Panc1 (cell line): ENCODE measurements around the gene FUBP1. TPM values are rescaled to one million over a fixed set of nuclear protein-coding genes. Genes with fewer than 3 reads are reported as not detected.

ENCODE experiments used
- ATAC-seq: fragments of 200-7000 bp; cut with Tn5 transposase; 2 replicates; pipeline ENCODE4 v1.9.1; 2020; ENCODE audit warnings: mild to moderate bottlenecking, moderate library complexity
- BruUV-seq: library from RNA; stranded (reverse); fragments of 400-500 nt; replicated peaks from 2 replicates; lab custom pipeline; 2021; lab: Mats Ljungman, UMichigan
- CTCF ChIA-PET: fragments of 300-600 bp; sonication (Branson Sonifier 250); formaldehyde crosslinking; loops from one replicate; lab custom pipeline; 2022; ENCODE audit warnings: antibody characterized with exemption; lab: Charles Lee
- POLR2A ChIA-PET: fragments of 300-600 bp; sonication (Branson Sonifier 250); formaldehyde crosslinking; loops from one replicate; lab custom pipeline; 2022; ENCODE audit warnings: antibody characterized with exemption; lab: Charles Lee
- DNase-seq: peaks from one replicate; pipeline ENCODE4 v3.0.0-alpha.2; 2010; ENCODE audit warnings: low read depth, low spot score
- H3K27ac ChIP-seq: 2 replicates; pipeline ENCODE4 v1.5.1; 2011; ENCODE audit warnings: mild to moderate bottlenecking, low read length, inconsistent platforms
- H3K27me3 ChIP-seq: fragments of 200-500 bp; sonication (Bioruptor generic); 2 replicates; pipeline ENCODE4 v1.6.0; 2014; ENCODE audit warnings: low read length, inconsistent platforms; ENCODE audit not compliant: control insufficient read depth, insufficient read depth
- H3K36me3 ChIP-seq: fragments of 200-500 bp; sonication (Bioruptor generic); 2 replicates; pipeline ENCODE4 v1.5.1; 2014; ENCODE audit warnings: inconsistent platforms, mild to moderate bottlenecking, low read length, moderate library complexity; ENCODE audit not compliant: control insufficient read depth, insufficient read depth
- H3K4me1 ChIP-seq: 2 replicates; pipeline ENCODE4 v1.5.1; 2011; ENCODE audit warnings: inconsistent platforms, mild to moderate bottlenecking, low read length, moderate library complexity; ENCODE audit not compliant: control insufficient read depth, insufficient read depth
- H3K4me3 ChIP-seq, 2 experiments: 2 replicates each; pipeline ENCODE4 v1.5.1; 2011 to 2012; ENCODE audit warnings: low read depth in 2 of 2, low read length in 2 of 2, mild to moderate bottlenecking in 2 of 2, inconsistent platforms in 1 of 2, moderate library complexity in 1 of 2
- H3K9me3 ChIP-seq: fragments of 200-500 bp; sonication (Bioruptor generic); 2 replicates; pipeline ENCODE4 v1.5.1; 2014; ENCODE audit warnings: low read depth, mild to moderate bottlenecking, inconsistent platforms, low read length, moderate library complexity; ENCODE audit not compliant: control insufficient read depth, insufficient read depth
- CTCF ChIP-seq: fragments of 450-650 bp; IDR thresholded peaks from 2 replicates; pipeline ENCODE4 v1.5.1; 2017; ENCODE audit warnings: mild to moderate bottlenecking
- POLR2AphosphoS5 ChIP-seq: IDR thresholded peaks from 2 replicates; pipeline ENCODE4 v1.6.1; 2012; ENCODE audit warnings: mild to moderate bottlenecking, low read depth, low read length, moderate library complexity
- REST ChIP-seq, 2 experiments: IDR thresholded peaks; 2 replicates each; pipeline ENCODE4 v1.6.1; 2011 to 2012; ENCODE audit warnings: low read depth in 2 of 2, control low read depth in 1 of 2, low read length in 1 of 2, mild to moderate bottlenecking in 1 of 2, moderate library complexity in 1 of 2; ENCODE audit not compliant: insufficient read depth in 1 of 2
- SIN3A ChIP-seq: IDR thresholded peaks from 2 replicates; pipeline ENCODE4 v1.6.1; 2012; ENCODE audit warnings: low read depth, mild to moderate bottlenecking, low read length, moderate library complexity, borderline replicate concordance; ENCODE audit not compliant: insufficient read depth
- TCF7L2 ChIP-seq: IDR thresholded peaks from 2 replicates; pipeline ENCODE4 v1.6.1; 2011; ENCODE audit warnings: mild to moderate bottlenecking, low read depth, low read length, inconsistent platforms
- in situ Hi-C: cut with HindIII; loops from 2 replicates; pipeline ENCODE4 v1.10.0; 2016; ENCODE audit warnings: low sequenced_read_pairs, low pct_unique_long_range_greater_than_20kb
- intact Hi-C: fragments of 100-400 bp; cut with micrococcal nuclease; formaldehyde crosslinking; loops from one replicate; pipeline ENCODE4 v1.10.0; 2022; ENCODE audit not compliant: unreplicated experiment
- total RNA-seq: library from RNA; stranded (reverse); gene quantifications from one replicate; pipeline ENCODE4 v1.2.1, GENCODE V29; 2021; ENCODE audit not compliant: unreplicated experiment

The FUBP1 gene
- total RNA-seq, 1 experiment from 2014 or later = 150 TPM

GRCh38 chr1:77905603-77906002, 73.3 kb downstream of the FUBP1 start:
- BruUV-seq = no TSS peak
- ATAC-seq (0 out of 2 replicates have a peak, but pooled peaks have one; percentile 45), DNase-seq (no peak)
- in situ Hi-C loops (no loop called here), intact Hi-C loops (loop anchor here (10.0 kb wide), 1 partner anchor 81 kb away; no protein-coding TSS in a partner anchor)
- ChIA-PET POLR2A (no interaction called here), CTCF (interaction anchor here (0.6 kb wide), 1 partner anchor 76 kb away, joined by 4 read pairs; no protein-coding TSS in a partner anchor)
- H3K27me3 ChIP-seq = no peaks in the 10 kb centered on the region
- no peaks in the 10 kb centered on the region for H3K9me3 ChIP-seq
- H3K4me1 ChIP-seq = peaks cover 5% of the 10 kb centered on the region; the same call in 1 of the 2 replicates
- H3K36me3 ChIP-seq = no peaks in the 10 kb centered on the region
- TF ChIP-seq REST (IDR thresholded peaks at IDR 0.05; ENCODE audit: insufficient read depth in 1 of 2, low read depth in 2 of 2, low read length in 1 of 2) = no peak
- no peak for TF ChIP-seq TCF7L2
- TF ChIP-seq POLR2AphosphoS5 = no peak
- TF ChIP-seq SIN3A = no peak
- TF ChIP-seq CTCF = no peak
- no peak overlapping the region for H3K27ac ChIP-seq
- no peak overlapping the region for H3K4me3 ChIP-seq

GRCh38 chr1:77900687-77901293, 78.1 kb downstream of the FUBP1 start:
- in situ Hi-C loops (no loop called here), intact Hi-C loops (loop anchor here (10.0 kb wide), 1 partner anchor 76 kb away; no protein-coding TSS in a partner anchor)
- ATAC-seq (peak; percentile 96), DNase-seq (no peak)
- TF ChIP-seq CTCF = peak; percentile 79; the same call in 1 of the 2 replicates
- TF ChIP-seq REST (IDR thresholded peaks at IDR 0.05; ENCODE audit: insufficient read depth in 1 of 2, low read depth in 2 of 2, low read length in 1 of 2) = no peak
- TF ChIP-seq TCF7L2 = no peak
- TF ChIP-seq SIN3A = no peak
- Histone ChIP-seq H3K4me1 (peaks cover 5% of the 10 kb centered on the region; the same call in 1 of the 2 replicates), H3K36me3 (no peaks in the 10 kb centered on the region), H3K27ac (no peak overlapping the region), H3K27me3 (no peaks in the 10 kb centered on the region), H3K4me3 (no peak overlapping the region), H3K9me3 (no peaks in the 10 kb centered on the region)
- POLR2A ChIA-PET = no interaction called here
- CTCF ChIA-PET = interaction anchor here (1.1 kb wide), 1 partner anchor 438 kb away, joined by 3 read pairs; no protein-coding TSS in a partner anchor
- BruUV-seq = no TSS peak
